Stimulated activated CD4-positive, alpha-beta T cell treated with anti-CD3 and anti-CD28 coated beads, TNF-alpha, amount 100 ng/mL, for 48 hours (primary cell): ENCODE results near the gene FBXO7.
"Not testable (repeated sequence)": the region's sequence is repeated elsewhere in the genome, so short reads cannot be mapped to it uniquely, and the experiment has no call there.

Experiments
- DNase-seq, 3 donors: peaks; one replicate each; pipeline ENCODE4 v3.0.0-alpha.2; 2020; ENCODE audit warnings: low read depth in 3 of 3

Gene FBXO7

GRCh38 chr22:32474635-32475467, at the start of gene FBXO7:
TSS of gene FBXO7 (plus strand) at chr22:32474811. CDS start at chr22:32475003, 192 bp downstream.
- peak; percentile 61 to 81 (median 74) for DNase-seq

GRCh38 chr22:32426881-32427280, 47.7 kb upstream of the FBXO7 start:
- DNase-seq = no peak

GRCh38 chr22:32430352-32430751, 44.3 kb upstream of the FBXO7 start:
- no peak for DNase-seq

DNA sequence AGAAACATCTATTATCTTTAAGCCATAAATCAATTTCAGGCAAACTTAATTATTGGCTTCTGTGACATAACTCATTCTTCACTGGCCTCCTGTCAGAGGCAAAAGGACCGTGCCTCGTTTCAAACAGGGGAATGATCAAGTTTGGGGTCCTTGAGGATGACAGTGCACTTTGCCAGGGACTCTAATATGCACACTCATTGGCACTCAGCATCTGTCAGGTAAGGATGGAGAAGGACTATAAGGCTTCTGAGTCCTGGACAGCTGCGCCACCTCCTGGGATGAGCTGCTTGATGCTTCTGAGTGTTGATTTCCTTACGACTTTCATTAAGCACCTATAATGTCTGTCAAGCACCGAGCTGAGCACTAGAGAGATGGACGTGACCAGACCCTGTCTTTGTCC, 30.5 kb upstream of the FBXO7 start:
- peak in 1 of 3 donors; percentile 1 for DNase-seq

GRCh38 chr22:32446321-32446720, 28.3 kb upstream of the FBXO7 start:
- DNase-seq = no peak

DNA sequence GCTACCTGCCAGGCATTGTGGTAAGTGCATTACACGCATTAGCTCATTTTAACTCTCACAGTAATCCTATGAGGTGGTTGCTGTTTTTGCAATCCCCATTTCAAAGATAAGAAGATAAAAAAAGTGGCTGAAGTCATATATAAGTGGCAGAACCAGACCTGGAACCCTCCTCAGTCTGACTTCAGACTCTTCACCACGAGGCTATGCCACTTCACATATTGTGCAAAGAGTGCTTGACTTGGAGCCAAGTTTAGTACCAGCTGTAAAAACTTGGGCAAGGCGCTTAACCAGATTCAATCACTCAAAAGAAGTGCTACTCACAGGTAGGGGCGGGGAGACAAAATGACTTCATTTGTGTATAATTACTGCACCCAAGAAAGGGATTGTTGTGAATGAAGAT, 25.6 kb upstream of the FBXO7 start:
- DNase-seq = no peak

GRCh38 chr22:32457031-32457430, 17.6 kb upstream of the FBXO7 start:
- DNase-seq = no peak

- DNase-seq = no peak
Observed at GRCh38 chr22:32462452-32462851, 12.2 kb upstream of the FBXO7 start.

DNA sequence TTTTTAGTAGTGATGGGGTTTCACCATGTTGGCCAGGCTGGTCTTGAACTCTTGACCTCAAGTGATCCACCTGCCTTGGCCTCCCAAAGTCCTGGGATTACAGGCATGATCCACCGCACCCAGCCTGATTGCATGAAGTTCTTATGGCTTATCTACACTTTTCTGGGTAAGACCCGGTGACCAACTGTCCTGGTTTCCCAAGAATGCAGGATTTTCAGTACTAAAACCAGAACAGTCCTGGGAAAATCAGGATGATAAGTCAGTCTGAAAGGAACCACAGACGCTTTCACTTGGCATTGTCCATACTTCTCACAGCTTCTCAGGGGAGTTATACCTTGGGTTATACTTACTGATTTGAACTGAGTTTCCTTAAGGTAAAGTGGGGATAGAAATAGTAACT, 8.9 kb upstream of the FBXO7 start:
- no peak for DNase-seq

- no peak for DNase-seq
Observed at GRCh38 chr22:32466496-32466895, 8.1 kb upstream of the FBXO7 start.

DNA sequence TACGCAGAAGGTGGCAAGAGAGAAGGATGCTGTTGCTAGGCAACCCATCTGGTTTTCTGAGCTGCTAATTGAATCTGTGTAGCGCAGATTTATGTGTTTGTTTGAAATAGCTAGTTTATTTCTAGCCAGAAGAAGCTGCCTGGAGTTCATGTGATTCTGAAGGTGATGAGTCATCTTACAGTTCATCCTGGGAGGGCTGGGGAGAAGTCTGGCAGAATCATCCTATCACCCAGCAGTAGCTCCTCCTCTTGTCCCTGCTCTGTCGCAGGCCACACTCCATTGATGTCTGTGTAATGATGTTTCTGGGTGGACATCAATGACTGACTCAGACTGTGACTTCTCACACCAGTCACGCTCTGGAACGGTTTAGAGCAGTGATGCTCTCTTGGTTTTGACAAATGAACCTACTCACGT, 4.8 kb upstream of the FBXO7 start:
- DNase-seq = no peak

DNA sequence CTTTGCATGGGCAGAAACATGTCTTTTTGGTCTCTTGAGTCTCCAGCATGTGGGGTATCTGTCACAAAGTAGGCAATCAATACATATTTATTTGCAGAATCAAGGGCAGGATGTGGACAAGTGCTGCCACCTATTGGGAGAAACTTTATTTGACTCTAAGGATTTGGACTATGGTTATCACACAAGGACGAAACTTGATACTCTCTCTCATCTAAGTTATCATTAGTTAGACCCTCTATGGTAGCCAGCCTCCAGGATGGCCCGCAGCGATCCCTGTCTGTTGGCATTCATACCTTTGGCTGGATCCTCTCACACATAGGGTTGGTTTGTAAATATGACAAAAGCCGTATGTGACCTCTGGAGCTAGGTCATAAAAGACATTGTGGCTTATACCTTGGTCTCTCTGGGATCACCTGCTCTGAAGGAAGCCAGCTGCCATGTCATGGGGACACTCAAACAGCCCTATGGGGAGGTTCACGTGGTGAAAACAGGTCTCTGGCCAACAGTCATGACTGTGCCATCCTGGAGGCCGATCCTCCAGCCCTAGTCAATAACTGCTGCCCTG, 1.1 kb upstream of the FBXO7 start:
- DNase-seq = peak in 1 of 3 donors; percentile 19

DNA sequence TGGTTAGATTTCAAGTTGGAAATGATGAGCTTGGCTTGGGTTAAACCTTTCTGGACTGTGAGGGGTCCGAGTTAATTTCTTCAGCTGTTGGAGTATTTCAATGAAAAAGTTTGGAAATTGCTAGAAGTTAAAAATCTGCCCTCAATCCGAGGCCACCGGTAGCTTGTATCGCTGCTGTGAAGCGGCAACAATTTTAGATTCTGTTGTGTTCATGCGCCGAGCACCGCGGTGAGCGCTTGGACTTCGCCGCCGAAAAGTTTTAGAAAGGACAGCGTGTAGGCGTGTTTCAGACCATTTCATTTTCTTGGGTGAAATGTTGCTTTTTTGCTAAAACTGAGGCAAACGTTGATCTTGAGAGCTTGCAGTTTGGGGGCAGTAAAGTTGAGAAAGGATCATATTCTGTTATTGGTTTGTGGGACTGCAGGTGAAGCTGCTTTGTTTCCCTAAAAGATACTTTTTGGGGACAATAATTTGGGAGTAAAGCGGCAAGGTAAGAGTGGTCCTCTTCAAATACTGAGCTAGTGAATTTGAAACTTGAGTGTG, 928 bp downstream of the FBXO7 start:
- DNase-seq = peak in 1 of 3 donors; percentile 14

DNA sequence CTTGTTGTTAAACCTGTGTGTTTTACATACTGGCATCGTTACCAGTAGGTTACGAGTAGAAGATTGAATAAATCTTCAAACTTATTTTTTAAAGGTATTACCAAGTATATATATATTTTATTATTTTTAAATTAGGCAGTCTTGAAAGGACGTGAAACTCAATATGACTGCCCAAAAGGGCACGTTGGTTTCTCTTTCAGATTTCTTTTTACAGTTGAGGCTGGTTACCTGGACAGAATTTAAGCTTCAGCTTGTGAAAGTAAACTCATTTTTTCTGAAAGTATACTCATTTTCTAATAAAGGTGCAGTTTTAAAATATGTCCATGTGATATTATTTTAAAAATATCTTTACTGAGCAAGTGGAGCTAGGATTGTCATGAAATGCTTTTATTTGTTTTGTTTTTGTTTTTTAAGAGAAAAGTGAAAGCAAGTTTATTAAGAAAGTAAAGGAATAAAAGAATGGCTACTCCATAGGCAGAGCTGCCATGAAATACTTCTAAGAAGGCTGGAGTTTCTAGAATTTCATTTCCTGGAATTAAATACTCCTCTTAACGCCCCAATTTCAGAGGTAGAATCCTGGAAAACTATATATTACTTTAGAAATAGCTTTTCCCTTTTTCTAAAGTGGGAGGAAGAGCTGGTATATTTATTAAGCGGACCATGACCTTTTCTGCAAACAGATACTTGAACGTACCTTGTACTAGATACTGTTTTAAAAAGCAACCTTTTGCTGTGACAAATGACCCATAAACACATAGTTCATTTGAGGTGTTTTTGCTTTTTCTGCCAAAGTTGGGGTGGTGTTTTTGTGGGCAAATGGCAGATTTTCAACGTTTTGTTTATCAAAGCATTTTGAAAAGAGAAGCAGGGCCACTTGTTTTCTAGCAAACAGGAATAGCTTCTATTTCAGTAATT, 1.9 kb downstream of the FBXO7 start:
- DNase-seq = no peak

DNA sequence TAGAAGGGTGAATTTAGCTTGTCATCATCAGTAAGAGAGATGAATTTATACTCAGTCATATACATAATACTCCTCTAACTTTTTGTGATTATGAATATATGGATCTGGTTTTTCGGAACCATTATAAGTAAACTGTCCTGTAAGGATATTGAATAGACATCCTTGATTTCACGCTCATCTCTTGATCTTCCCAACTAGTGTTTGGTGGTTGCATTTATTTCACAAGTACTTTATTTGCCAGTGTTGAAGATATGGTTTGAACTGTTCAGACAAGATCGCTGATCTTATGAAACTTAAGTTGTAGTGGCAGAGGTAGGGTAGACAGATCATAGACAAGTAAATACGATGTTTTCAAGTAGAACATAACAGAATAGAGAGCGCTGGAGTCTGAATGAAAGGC, 3.0 kb downstream of the FBXO7 start:
- no peak for DNase-seq

DNA sequence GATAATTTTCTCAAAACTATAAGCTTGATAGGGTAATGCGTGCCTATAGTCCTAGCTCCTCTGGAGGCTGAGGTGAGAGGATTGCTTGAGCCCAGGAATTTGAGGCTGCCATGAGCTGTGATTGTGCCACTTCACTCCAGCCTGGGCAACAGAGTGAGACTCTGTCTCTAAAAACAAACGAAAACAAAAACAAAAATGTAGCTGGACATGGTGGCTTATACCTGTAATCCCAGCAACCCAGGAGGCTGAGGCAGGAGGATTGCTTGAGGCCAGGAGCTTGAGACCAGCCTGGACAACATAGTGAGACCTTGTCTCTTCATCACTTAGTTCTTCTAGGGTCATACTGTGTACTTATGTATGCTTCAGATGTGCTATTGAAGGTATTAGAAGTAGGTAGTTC, 3.9 kb downstream of the FBXO7 start:
- not testable (repeated sequence) for DNase-seq

DNA sequence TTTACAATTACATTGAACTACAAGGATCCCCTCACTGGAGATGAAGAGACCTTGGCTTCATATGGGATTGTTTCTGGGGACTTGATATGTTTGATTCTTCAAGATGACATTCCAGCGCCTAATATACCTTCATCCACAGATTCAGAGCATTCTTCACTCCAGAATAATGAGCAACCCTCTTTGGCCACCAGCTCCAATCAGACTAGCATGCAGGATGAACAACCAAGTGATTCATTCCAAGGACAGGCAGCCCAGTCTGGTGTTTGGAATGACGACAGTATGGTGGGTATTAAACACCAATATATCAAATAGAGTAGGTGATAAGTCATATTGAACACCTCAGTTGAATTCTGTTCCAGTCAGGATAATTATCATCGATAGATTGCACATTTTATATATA, 4.4 kb downstream of the FBXO7 start:
- no peak for DNase-seq

GRCh38 chr22:32480238-32480637, 5.6 kb downstream of the FBXO7 start:
- peak in 1 of 3 donors; percentile 36 for DNase-seq

GRCh38 chr22:32482708-32483107, 8.1 kb downstream of the FBXO7 start:
- DNase-seq = peak in 1 of 3 donors; percentile 4

GRCh38 chr22:32486656-32487390, 12.2 kb downstream of the FBXO7 start:
- no peak for DNase-seq

DNA sequence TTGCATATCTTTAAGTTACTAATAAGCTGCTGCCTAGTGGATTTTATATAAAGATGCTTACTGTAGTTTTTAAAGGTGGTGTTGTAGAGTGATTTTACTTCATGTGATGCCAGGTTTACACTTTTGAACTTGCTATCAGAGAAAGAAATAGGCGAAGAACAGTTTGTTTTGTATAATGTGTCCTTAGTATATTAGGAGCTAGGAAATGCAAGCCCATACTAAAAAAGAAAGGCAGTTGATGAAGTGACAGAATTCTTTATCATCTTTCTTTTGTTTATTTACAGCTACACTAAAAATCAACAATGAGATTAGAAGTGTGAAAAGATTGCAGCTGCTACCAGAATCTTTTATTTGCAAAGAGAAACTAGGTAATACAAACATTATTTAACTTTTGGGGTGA, 12.8 kb downstream of the FBXO7 start:
- no peak for DNase-seq
